Left lung (tissue), 10 donors: ENCODE measurements around the gene EEF1AKMT2. TPM values are rescaled to one million over a fixed set of nuclear protein-coding genes. Genes with fewer than 3 reads are reported as not detected.

Source experiments
- ATAC-seq: fragments of 200-7000 bp; cut with Tn5 transposase; one replicate; pipeline ENCODE4 v1.9.1; 2020; ENCODE audit warnings: moderate library complexity
- DNase-seq, 4 donors: peaks; one replicate each; pipeline ENCODE4 v3.0.0-alpha.2; 2013 to 2020
- H3K27ac ChIP-seq, 2 donors: fragments of 200-600 bp; sonication (generic) in 1 of 2; one replicate each; pipeline versions ENCODE4 v1.5.0 to v1.8.0; 2020 to 2021
- H3K27me3 ChIP-seq, 2 donors: fragments of 200-600 bp; sonication (generic) in 1 of 2; one replicate each; pipeline versions ENCODE4 v1.5.0 to v1.8.0; 2020 to 2021
- H3K36me3 ChIP-seq, 2 donors: fragments of 200-600 bp; sonication (generic) in 1 of 2; one replicate each; pipeline versions ENCODE4 v1.5.0 to v1.8.0; 2020 to 2021
- H3K4me1 ChIP-seq, 2 donors: fragments of 200-600 bp; one replicate each; pipeline ENCODE4 v1.8.0; 2021
- H3K4me3 ChIP-seq, 2 donors: fragments of 200-600 bp; sonication (generic) in 1 of 2; one replicate each; pipeline versions ENCODE4 v1.5.0 to v1.8.0; 2020 to 2021; ENCODE audit warnings: mild to moderate bottlenecking in 1 of 2
- H3K9me3 ChIP-seq, 2 donors: fragments of 200-600 bp; sonication (generic) in 1 of 2; one replicate each; pipeline versions ENCODE4 v1.5.0 to v1.8.0; 2020 to 2021
- CTCF ChIP-seq, 2 donors: fragments of 200-600 bp; sonication (generic) in 1 of 2; IDR thresholded peaks; one replicate each; pipeline versions ENCODE4 v1.5.0 to v1.8.0; 2021; ENCODE audit warnings: antibody characterized with exemption in 2 of 2
- intact Hi-C, 2 donors: fragments of 100-400 bp; cut with DNase I; formaldehyde crosslinking; loops; one replicate each; pipeline versions ENCODE4 v1.11.2 to v1.14.2; 2022
- polyA plus RNA-seq, 6 donors: library from polyadenylated mRNA; unstranded; fragments of 120-200 nt; gene quantifications; one replicate each; pipeline ENCODE4 v1.2.1, GENCODE V29; 2013; ENCODE audit not compliant: insufficient read length in 6 of 6
- total RNA-seq, 2 donors: library from RNA; stranded (reverse); fragmentation: NEBNext Ultra II Directional; extraction: Animal tissue kit (Norgen Biotek cat#: 25700); gene quantifications; one replicate each; pipeline ENCODE4 v1.2.1, GENCODE V29; 2021
- donor health status: DM: no; HTN: yes; CAD: no.
- donor health status: DM: no; HTN: no; CAD: no.

Gene EEF1AKMT2
- total and polyA plus RNA-seq, 8 donors = 14.9 to 43.2 (median 35.2) TPM

GRCh38 chr10:124728830-124729661 is 62.6 kb downstream of the EEF1AKMT2 start:
- intact Hi-C loops = no loop called here
- ATAC-seq (peak; percentile 14), DNase-seq (no peak)
- Histone ChIP-seq H3K27me3 (no peaks in the 10 kb centered on the region), H3K9me3 (no peaks in the 10 kb centered on the region), H3K4me3 (no peak overlapping the region), H3K36me3 (no peaks in the 10 kb centered on the region), H3K27ac (peak overlapping the region; percentile 54 to 85), H3K4me1 (peaks cover 34 to 76% of the 10 kb centered on the region in 2 donors)
- no peak for TF ChIP-seq CTCF (IDR thresholded peaks at IDR 0.05)

- intact Hi-C loops = no loop called here
- no peak overlapping the region for H3K4me3 ChIP-seq
- ATAC-seq = peak; percentile 47
- H3K9me3 ChIP-seq = no peaks in the 10 kb centered on the region
- H3K36me3 ChIP-seq = no peaks in the 10 kb centered on the region
- H3K27ac ChIP-seq = peak overlapping the region; percentile 54 to 85
- no peak for TF ChIP-seq CTCF (IDR thresholded peaks at IDR 0.05)
- peaks cover 34 to 76% of the 10 kb centered on the region in 2 donors for H3K4me1 ChIP-seq
- no peaks in the 10 kb centered on the region for H3K27me3 ChIP-seq
- peak in 1 of 4 donors; percentile 83 for DNase-seq
Measured at GRCh38 chr10:124728071-124728829, 63.4 kb downstream of the EEF1AKMT2 start.

- Histone ChIP-seq H3K27ac (peak overlapping the region in 1 of 2 donors; percentile 85), H3K4me1 (peaks cover 37 to 76% of the 10 kb centered on the region in 2 donors), H3K4me3 (no peak overlapping the region), H3K36me3 (no peaks in the 10 kb centered on the region), H3K9me3 (no peaks in the 10 kb centered on the region), H3K27me3 (no peaks in the 10 kb centered on the region)
- ATAC-seq = no peak
- intact Hi-C loops = no loop called here
- no peak for TF ChIP-seq CTCF (IDR thresholded peaks at IDR 0.05)
- no peak for DNase-seq
Measured at GRCh38 chr10:124727361-124727960, 64.2 kb downstream of the EEF1AKMT2 start.

- ATAC-seq = no peak
- no peaks in the 10 kb centered on the region for H3K36me3 ChIP-seq
- no peak overlapping the region for H3K27ac ChIP-seq
- H3K4me3 ChIP-seq = no peak overlapping the region
- TF ChIP-seq CTCF (IDR thresholded peaks at IDR 0.05) = no peak
- intact Hi-C loops = no loop called here
- H3K27me3 ChIP-seq = no peaks in the 10 kb centered on the region
- H3K4me1 ChIP-seq = peaks cover 50 to 86% of the 10 kb centered on the region in 2 donors
- H3K9me3 ChIP-seq = no peaks in the 10 kb centered on the region
- DNase-seq = peak in 1 of 4 donors; percentile 22
Measured at GRCh38 chr10:124725791-124726190, 65.9 kb downstream of the EEF1AKMT2 start.
